GM12872 (cell line): ENCODE data around the gene NUP37.

Experiments used
- TF ChIP-seq, protein P1 (sequence below): IDR thresholded peaks from 3 replicates; pipeline ENCODE4 v1.5.1; 2011; ENCODE audit warnings: low read depth, mild to moderate bottlenecking, low read length, moderate library complexity; ENCODE audit not compliant: insufficient read depth

The NUP37 gene, protein sequence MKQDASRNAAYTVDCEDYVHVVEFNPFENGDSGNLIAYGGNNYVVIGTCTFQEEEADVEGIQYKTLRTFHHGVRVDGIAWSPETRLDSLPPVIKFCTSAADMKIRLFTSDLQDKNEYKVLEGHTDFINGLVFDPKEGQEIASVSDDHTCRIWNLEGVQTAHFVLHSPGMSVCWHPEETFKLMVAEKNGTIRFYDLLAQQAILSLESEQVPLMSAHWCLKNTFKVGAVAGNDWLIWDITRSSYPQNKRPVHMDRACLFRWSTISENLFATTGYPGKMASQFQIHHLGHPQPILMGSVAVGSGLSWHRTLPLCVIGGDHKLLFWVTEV

DNA sequence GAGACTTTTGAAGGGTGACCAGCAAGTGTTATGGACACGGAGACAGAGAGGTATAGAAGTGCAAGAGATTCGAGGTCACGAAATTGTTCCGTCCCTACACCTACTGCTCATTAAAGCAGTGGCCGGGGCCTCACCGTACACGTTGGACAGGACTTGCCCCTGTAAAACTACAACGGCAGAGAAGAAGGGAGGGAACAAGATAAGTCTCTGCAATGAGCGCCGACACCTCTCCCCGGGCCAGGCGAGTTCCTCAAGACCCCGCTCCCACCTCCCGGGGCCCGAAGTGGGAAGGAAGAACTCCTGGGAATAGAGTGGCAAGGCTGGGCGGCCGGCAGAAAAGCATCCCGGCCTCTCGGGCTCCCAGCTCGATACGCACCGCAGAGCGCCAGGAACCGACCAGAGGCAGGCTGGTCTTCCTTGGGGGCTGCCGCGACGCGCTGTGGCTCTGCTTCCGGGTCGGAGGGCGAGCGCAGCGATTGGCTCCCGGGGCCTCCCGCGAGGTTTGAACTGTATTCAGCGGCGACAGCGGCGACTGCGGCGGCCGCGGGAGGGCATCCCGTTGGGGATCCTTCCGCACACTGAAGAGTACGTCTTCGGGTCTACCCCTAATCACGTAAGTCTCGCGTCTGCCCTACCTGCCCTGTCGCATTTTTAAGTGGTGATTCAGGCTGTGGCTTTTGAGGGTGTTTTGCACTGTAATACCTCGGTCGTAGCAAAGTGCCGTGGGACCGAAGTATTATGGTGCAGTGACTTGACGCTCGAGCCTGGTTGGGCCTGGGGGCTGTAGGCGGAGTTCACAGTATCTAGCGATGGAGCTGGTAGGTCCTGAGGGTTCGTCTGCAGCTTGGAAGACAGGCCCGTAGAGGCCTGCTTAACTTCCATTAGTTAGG is at the start of gene NUP37, which contains the start of gene PARPBP:
Gene NUP37 (minus strand): TSS at position 441 of the 890 bp plus-strand sequence. CDS start 1,596 bp downstream, outside the sequence.
Gene PARPBP (plus strand): TSS at position 510 of the 890 bp plus-strand sequence. CDS start 3,706 bp downstream, outside the sequence.
- TF ChIP-seq, protein P1, sequence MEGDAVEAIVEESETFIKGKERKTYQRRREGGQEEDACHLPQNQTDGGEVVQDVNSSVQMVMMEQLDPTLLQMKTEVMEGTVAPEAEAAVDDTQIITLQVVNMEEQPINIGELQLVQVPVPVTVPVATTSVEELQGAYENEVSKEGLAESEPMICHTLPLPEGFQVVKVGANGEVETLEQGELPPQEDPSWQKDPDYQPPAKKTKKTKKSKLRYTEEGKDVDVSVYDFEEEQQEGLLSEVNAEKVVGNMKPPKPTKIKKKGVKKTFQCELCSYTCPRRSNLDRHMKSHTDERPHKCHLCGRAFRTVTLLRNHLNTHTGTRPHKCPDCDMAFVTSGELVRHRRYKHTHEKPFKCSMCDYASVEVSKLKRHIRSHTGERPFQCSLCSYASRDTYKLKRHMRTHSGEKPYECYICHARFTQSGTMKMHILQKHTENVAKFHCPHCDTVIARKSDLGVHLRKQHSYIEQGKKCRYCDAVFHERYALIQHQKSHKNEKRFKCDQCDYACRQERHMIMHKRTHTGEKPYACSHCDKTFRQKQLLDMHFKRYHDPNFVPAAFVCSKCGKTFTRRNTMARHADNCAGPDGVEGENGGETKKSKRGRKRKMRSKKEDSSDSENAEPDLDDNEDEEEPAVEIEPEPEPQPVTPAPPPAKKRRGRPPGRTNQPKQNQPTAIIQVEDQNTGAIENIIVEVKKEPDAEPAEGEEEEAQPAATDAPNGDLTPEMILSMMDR, result no peak

- TF ChIP-seq, protein P1, result no peak
These were observed 48.1 kb upstream of the NUP37 start for GRCh38 chr12:102167821-102168604.

DNA sequence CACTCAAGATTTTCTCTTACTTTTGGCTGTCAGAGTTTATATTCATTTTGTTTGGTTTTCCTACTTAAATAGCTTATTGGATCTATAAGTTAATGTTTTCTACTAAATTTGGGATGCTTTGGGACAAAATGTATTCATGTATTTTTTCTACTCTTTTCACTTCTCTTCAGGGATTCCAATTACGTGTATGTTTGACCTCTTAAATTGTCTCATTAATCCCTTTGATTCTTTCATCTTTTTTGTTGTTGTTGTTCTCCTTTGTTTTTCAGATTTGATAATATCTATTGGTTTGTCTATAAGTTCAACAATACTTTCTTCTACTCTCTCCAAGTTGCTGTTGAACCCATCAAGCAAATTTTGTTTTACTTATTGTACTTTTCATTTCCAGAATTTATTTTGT is 43.5 kb upstream of the NUP37 start:
- TF ChIP-seq, protein P1, result no peak

DNA sequence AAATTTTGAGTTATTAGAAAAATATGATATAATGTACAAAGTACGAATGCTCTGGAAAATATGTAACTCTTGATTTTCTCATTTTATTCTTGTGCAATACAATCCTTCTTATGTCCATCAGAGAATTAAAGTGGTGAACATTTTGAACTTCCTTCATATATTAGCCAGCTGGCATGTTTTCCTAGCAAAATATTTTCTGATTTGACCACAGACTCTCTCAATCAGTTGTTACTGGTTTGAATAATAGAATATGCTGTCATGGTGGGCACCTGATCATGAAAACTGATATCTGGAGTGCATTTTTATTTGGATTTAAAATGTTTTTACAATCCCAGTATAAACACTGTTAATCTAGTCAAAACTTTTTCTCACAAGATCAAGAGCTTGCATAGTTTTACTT is 24.3 kb upstream of the NUP37 start:
- TF ChIP-seq, protein P1, result no peak

- TF ChIP-seq, protein P1, result no peak
These were observed 972 bp upstream of the NUP37 start for GRCh38 chr12:102120886-102121285.

DNA sequence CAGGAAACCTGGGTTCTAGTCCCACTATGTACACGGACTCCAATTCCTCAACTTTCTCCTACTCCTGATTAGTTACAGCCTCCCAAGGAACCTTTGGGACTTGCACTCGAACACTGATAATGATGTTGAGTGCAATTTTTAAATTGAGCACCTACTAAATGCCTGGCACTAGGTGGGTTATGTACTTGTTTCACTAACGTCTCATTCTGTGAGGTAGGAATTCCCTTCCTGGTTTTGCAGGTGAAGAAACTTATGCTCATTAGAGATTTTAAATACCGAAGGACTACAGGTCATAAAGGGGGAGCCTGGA is 605 bp upstream of the NUP37 start:
- TF ChIP-seq, protein P1, result no peak

GRCh38 chr12:102118874-102119273 is 1.0 kb downstream of the NUP37 start:
- TF ChIP-seq, protein P1, result no peak
